PC-3 (cell line): Measurements from ENCODE around the gene ZCCHC14. TPM values are rescaled to one million over a fixed set of nuclear protein-coding genes. Genes with fewer than 3 reads are reported as not detected.
"Not testable (repeated sequence)": the region's sequence is repeated elsewhere in the genome, so short reads cannot be mapped to it uniquely, and the experiment has no call there.

ENCODE experiments used
- ATAC-seq: fragments of 200-7000 bp; cut with Tn5 transposase; 2 replicates; pipeline ENCODE4 v1.9.1; 2020; ENCODE audit warnings: mild to moderate bottlenecking, moderate library complexity
- BruUV-seq: library from RNA; stranded (reverse); fragments of 400-500 nt; replicated peaks from 2 replicates; lab custom pipeline; 2021; lab: Mats Ljungman, UMichigan
- CTCF ChIA-PET: fragments of 300-600 bp; sonication (Branson Sonifier 250); formaldehyde crosslinking; loops from one replicate; lab custom pipeline; 2022; ENCODE audit warnings: antibody characterized with exemption; lab: Charles Lee
- POLR2A ChIA-PET: fragments of 300-600 bp; sonication (Branson Sonifier 250); formaldehyde crosslinking; loops from one replicate; lab custom pipeline; 2022; ENCODE audit warnings: antibody characterized with exemption; ENCODE audit not compliant: unreplicated experiment; lab: Charles Lee
- DNase-seq: peaks from one replicate; pipeline ENCODE4 v3.0.0-alpha.2; 2015
- H2AFZ ChIP-seq: fragments of 300-600 bp; sonication (generic); 2 replicates; pipeline ENCODE4 v1.6.0; 2016; ENCODE audit warnings: antibody characterized with exemption, low read length
- H3F3A ChIP-seq: fragments of 300-600 bp; sonication (generic); one replicate; pipeline ENCODE4 v1.6.0; 2017; ENCODE audit warnings: antibody characterized with exemption, low read length, control low read depth, mild to moderate bottlenecking; ENCODE audit not compliant: unreplicated experiment
- H3K27ac ChIP-seq: fragments of 300-600 bp; sonication (generic); 2 replicates; pipeline ENCODE4 v1.5.1; 2016; ENCODE audit warnings: mild to moderate bottlenecking, low read length
- H3K27me3 ChIP-seq: fragments of 300-600 bp; sonication (generic); 2 replicates; pipeline ENCODE4 v1.6.1; 2016; ENCODE audit warnings: low read length, mixed read lengths
- H3K36me3 ChIP-seq: fragments of 300-600 bp; sonication (generic); 2 replicates; pipeline ENCODE4 v1.6.1; 2016; ENCODE audit warnings: low read depth, mixed run types, low read length, mixed read lengths
- H3K4me1 ChIP-seq: fragments of 300-600 bp; sonication (generic); 2 replicates; pipeline ENCODE4 v1.5.1; 2016; ENCODE audit warnings: low read length; ENCODE audit not compliant: insufficient read depth
- H3K4me2 ChIP-seq: fragments of 300-600 bp; sonication (generic); 2 replicates; pipeline ENCODE4 v1.6.0; 2016; ENCODE audit warnings: low read length
- H3K4me3 ChIP-seq: fragments of 300-600 bp; sonication (generic); 2 replicates; pipeline ENCODE4 v1.5.1; 2016; ENCODE audit warnings: mild to moderate bottlenecking, low read length, mixed read lengths
- H3K79me2 ChIP-seq: fragments of 300-600 bp; sonication (generic); 2 replicates; pipeline ENCODE4 v1.6.1; 2017; ENCODE audit warnings: low read length, mixed read lengths
- H3K9ac ChIP-seq: fragments of 300-600 bp; sonication (generic); 2 replicates; pipeline ENCODE4 v1.6.0; 2016; ENCODE audit warnings: mild to moderate bottlenecking, low read length
- H3K9me2 ChIP-seq: fragments of 300-600 bp; sonication (generic); replicated peaks from 2 replicates; pipeline ENCODE4 v1.6.1; 2016; ENCODE audit warnings: mixed run types, low read length, mixed read lengths
- H3K9me3 ChIP-seq: fragments of 300-600 bp; sonication (generic); 2 replicates; pipeline ENCODE4 v1.6.1; 2016; ENCODE audit warnings: low read length, mixed read lengths
- H4K20me1 ChIP-seq: fragments of 300-600 bp; sonication (generic); 2 replicates; pipeline ENCODE4 v1.6.1; 2016; ENCODE audit warnings: low read length, mixed read lengths
- EZH2 ChIP-seq: fragments of 300-600 bp; sonication (generic); IDR thresholded peaks from one replicate; pipeline ENCODE4 v1.6.1; 2017; ENCODE audit warnings: antibody characterized with exemption, mild to moderate bottlenecking, low read length; ENCODE audit not compliant: unreplicated experiment
- EZH2phosphoT487 ChIP-seq: fragments of 300-600 bp; sonication (generic); IDR thresholded peaks from 2 replicates; pipeline ENCODE4 v1.6.1; 2018; ENCODE audit warnings: mild to moderate bottlenecking, antibody characterized with exemption, low read length, borderline replicate concordance
- intact Hi-C: fragments of 100-400 bp; cut with micrococcal nuclease; formaldehyde crosslinking; loops from 2 replicates; pipeline ENCODE4 v1.9.0; 2023
- total RNA-seq: library from RNA; depleted of rRNA; stranded (reverse); fragments of >200 nt; gene quantifications from 2 replicates; pipeline ENCODE4 v1.2.3, GENCODE V29; 2014
- TF ChIP-seq, protein P1 (sequence below): fragments of 300-600 bp; sonication (generic); conservative IDR thresholded peaks from 2 replicates; pipeline ENCODE4 v1.5.1; 2017; ENCODE audit warnings: antibody characterized with exemption, low read depth, mild to moderate bottlenecking, low read length

The ZCCHC14 gene
- total RNA-seq, 1 experiment from 2014 or later: 5.3 TPM

DNA sequence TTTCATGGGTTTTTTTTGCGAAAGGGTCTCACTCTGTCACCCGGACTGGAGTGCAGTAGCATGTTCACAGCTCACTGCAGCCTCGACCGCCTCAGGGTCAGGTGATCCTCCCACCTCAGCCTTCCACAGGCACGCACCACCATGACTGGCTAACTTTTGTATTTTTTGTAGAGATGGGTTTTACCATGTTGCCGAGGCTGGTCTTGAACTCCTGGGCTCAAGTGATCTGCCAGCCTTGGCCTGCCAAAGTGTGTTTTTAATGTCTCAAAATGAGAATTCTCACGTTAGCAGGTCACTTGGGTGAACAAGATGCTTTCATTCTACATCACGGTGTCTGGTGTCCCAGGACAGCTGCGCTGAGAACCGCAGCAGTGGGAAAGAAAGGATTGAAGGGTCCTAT lies 112.4 kb downstream of the ZCCHC14 start:
- BruUV-seq: no TSS peak
- Histone ChIP-seq H3K79me2 (peaks cover 77% of the 10 kb centered on the region), H3K9ac (no peak overlapping the region), H3K4me1 (peaks cover 14% of the 10 kb centered on the region; the same call in 1 of the 2 replicates), H4K20me1 (peaks cover 19% of the 10 kb centered on the region; the same call in 1 of the 2 replicates), H3K36me3 (no peaks in the 10 kb centered on the region), H3K4me3 (no peak overlapping the region), H3K27me3 (no peaks in the 10 kb centered on the region), H2AFZ (no peak overlapping the region), H3K27ac (no peak overlapping the region), H3K9me2 (no peaks in the 10 kb centered on the region), H3F3A (no peaks in the 10 kb centered on the region), H3K9me3 (no peaks in the 10 kb centered on the region), H3K4me2 (no peak overlapping the region)
- POLR2A ChIA-PET: no interaction called here
- TF ChIP-seq EZH2phosphoT487 (no peak), EZH2 (no peak)
- TF ChIP-seq, protein P1, sequence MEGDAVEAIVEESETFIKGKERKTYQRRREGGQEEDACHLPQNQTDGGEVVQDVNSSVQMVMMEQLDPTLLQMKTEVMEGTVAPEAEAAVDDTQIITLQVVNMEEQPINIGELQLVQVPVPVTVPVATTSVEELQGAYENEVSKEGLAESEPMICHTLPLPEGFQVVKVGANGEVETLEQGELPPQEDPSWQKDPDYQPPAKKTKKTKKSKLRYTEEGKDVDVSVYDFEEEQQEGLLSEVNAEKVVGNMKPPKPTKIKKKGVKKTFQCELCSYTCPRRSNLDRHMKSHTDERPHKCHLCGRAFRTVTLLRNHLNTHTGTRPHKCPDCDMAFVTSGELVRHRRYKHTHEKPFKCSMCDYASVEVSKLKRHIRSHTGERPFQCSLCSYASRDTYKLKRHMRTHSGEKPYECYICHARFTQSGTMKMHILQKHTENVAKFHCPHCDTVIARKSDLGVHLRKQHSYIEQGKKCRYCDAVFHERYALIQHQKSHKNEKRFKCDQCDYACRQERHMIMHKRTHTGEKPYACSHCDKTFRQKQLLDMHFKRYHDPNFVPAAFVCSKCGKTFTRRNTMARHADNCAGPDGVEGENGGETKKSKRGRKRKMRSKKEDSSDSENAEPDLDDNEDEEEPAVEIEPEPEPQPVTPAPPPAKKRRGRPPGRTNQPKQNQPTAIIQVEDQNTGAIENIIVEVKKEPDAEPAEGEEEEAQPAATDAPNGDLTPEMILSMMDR: no peak
- CTCF ChIA-PET: no interaction called here
- no peak for ATAC-seq
- no peak for DNase-seq
- intact Hi-C loops: no loop called here

DNA sequence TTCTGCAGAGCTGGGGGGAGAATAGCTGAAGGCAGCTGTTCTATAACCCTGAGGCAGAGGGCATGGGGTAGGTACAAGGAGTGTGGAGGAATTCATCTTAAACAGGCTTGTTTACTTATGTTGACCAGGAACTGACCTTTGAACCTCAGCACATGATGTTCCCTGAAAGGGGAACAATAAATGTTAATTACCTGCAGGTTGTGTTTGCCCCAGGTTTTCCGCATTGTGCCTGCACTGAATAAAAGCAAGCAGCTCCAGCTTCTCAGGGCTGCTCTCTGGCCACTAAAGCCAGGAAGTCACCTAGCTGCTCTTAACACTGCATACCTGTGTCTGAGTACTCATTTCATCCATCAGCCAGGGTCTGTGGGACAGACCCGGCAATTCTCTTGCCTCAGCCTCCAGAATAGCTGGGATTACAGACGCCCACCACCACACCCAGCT lies 113.5 kb downstream of the ZCCHC14 start:
- H3K27ac ChIP-seq, CTCF ChIA-PET, DNase-seq, ATAC-seq, BruUV-seq, H3K9me3 ChIP-seq, H3K9ac ChIP-seq, H3F3A ChIP-seq, H3K4me2 ChIP-seq, H3K4me3 ChIP-seq, intact Hi-C loops, H2AFZ ChIP-seq, H3K9me2 ChIP-seq, H3K36me3 ChIP-seq, POLR2A ChIA-PET, H3K27me3 ChIP-seq: not testable (repeated sequence)
- H3K4me1 ChIP-seq: peaks cover 14% of the 10 kb centered on the region; the same call in 1 of the 2 replicates
- peaks cover 83% of the 10 kb centered on the region for H3K79me2 ChIP-seq
- peaks cover 19% of the 10 kb centered on the region; the same call in 1 of the 2 replicates for H4K20me1 ChIP-seq

DNA sequence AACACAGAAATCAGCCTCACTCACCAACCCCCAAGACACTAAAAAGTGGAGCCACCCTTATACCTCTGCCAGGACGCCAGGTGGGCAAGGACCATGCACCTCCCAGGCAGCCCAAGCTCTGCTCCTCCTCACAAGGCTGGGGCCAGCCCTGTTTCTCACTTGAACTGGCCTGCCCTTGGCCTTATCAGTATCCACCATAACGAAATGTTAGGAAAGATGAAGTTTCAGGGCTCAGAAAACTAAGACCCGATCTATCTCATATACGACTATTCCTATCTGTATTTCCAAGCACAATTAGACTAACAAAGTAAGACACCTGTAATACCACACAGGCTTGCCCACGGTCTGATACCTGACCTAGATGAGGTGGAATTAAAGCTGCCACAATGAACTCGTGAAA lies 116.2 kb downstream of the ZCCHC14 start:
- no peak overlapping the region for H3K27ac ChIP-seq
- H3K27me3 ChIP-seq: no peaks in the 10 kb centered on the region
- DNase-seq: no peak
- H3K9ac ChIP-seq: no peak overlapping the region
- H3K4me3 ChIP-seq: no peak overlapping the region
- no peak overlapping the region for H3K4me2 ChIP-seq
- no peak for ATAC-seq
- intact Hi-C loops: no loop called here
- H3F3A ChIP-seq: no peaks in the 10 kb centered on the region
- no peaks in the 10 kb centered on the region for H3K9me2 ChIP-seq
- TF ChIP-seq EZH2phosphoT487 (no peak), EZH2 (no peak)
- TF ChIP-seq, protein P1: no peak
- no TSS peak for BruUV-seq
- H4K20me1 ChIP-seq: peaks cover 9% of the 10 kb centered on the region; the same call in 1 of the 2 replicates
- H3K9me3 ChIP-seq: no peaks in the 10 kb centered on the region
- peaks cover 85% of the 10 kb centered on the region for H3K79me2 ChIP-seq
- peaks cover 10% of the 10 kb centered on the region; the same call in 1 of the 2 replicates for H3K4me1 ChIP-seq
- H2AFZ ChIP-seq: no peak overlapping the region
- ChIA-PET CTCF (no interaction called here), POLR2A (no interaction called here)
- no peaks in the 10 kb centered on the region for H3K36me3 ChIP-seq
